ENCODE results near the gene CYRIA.

GRCh38 chr2:16619576-16620245 lies 45.9 kb downstream of the CYRIA start:
- TF ChIP-seq CTCF (IDR thresholded peaks at IDR 0.05) = no peak
- no peak for TF ChIP-seq POLR2A (IDR thresholded peaks at IDR 0.05)
- TF ChIP-seq EP300 (IDR thresholded peaks at IDR 0.05) = no peak

All from ovary (tissue), 3 donors.